Measurements from ENCODE around the gene COL4A1.

GRCh38 chr13:110215606-110216005 is 91.4 kb downstream of the COL4A1 start:
- no peak for TF ChIP-seq CTCF (IDR thresholded peaks at IDR 0.05; ENCODE audit: insufficient read depth, low read depth, low read length)
- no peak for TF ChIP-seq EZH2 (IDR thresholded peaks at IDR 0.05; ENCODE audit: insufficient read depth, low read length)
